GM18511 (cell line): ENCODE results near the gene TRIM7.

Source experiments
- ATAC-seq: cut with Tn5 transposase; IDR thresholded peaks from one replicate; pipeline ENCODE4 v1.9.1; 2021; ENCODE audit warnings: mild to moderate bottlenecking, moderate library complexity; ENCODE audit not compliant: unreplicated experiment

Gene TRIM7

DNA sequence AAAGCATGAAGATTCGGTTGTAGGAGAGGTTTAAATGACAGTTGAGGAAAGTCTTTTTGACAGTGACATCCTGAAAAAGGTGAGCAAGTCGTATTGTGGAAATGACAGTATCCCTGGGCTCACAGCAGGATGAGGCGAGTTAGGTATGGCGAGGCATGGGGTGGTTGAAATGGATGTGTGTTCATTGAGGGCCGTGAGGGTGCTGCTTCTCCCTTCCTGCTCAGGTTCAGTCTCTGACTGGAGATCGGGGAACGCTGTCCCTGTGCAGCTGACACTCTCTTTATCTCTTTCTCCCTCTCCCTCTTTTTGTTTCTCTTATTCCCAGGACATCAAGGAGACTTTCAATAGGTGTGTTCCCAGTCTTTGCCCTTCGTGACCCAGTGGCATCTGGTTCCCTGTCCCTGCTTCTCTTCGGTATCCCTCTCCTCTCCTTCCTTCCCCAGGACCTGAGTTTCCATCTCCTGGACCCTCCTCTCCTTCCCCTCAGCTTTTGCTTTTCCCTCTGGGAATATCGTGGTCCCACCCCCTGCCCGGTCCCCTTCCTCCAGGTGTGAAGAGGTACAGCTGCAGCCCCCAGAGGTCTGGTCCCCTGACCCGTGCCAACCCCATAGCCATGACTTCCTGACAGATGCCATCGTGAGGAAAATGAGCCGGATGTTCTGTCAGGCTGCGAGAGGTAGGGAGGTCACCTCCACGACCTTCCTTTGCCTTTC lies 28.2 kb upstream of the TRIM7 start:
- no peak for ATAC-seq

DNA sequence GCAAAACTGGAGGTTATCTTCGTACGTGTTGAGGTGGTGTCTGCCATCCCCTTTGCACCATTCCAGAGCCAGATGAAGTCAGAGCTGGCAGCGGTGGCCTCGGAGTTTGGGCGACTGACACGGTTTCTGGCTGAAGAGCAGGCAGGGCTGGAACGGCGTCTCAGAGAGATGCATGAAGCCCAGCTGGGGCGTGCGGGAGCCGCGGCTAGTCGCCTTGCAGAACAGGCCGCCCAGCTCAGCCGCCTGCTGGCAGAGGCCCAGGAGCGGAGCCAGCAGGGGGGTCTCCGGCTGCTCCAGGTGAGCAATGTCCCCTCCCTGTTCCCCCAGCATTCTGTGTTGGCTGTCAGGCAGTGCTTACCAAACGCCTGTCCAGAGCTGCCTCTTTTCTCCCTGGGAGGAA lies 27.6 kb upstream of the TRIM7 start:
- no peak for ATAC-seq

DNA sequence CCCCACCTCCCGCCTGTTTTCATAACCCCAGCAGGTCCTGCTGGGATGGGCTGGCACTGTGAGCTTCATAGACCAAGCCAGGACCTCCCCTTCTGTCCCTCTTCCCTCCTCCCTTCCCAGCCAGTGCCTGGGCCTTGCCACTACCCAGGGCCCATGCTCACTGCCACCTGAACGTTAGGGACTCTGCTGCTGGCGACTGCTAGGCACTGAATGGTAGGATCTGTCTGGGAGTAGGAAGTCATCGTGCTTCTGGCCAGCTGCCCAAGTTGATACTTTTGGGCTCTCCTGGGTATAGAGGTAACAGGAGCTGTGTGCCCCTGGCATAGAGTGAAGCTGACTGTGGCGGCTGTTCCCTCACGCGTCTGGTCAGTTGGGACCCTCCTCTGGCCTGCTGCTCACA lies 26.4 kb upstream of the TRIM7 start:
- no peak for ATAC-seq

DNA sequence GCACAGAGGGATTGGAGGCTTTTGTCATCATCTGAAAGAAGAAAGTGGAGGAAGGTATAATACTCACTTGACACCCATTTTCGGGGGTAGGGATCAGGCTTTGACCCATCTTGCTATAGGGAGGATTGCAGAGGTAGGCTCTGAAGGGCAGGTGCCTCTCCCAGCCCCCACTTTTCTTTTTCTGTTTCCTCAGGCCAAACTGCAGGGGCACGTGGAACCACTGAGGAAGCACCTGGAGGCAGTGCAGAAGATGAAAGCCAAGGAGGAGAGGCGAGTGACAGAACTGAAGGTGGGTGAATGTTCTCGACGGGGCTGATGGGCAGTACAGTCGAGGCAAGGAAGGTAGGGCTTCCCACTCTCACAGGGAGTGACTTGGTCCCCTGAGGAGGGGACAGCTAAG lies 25.6 kb upstream of the TRIM7 start:
- ATAC-seq, result no peak

DNA sequence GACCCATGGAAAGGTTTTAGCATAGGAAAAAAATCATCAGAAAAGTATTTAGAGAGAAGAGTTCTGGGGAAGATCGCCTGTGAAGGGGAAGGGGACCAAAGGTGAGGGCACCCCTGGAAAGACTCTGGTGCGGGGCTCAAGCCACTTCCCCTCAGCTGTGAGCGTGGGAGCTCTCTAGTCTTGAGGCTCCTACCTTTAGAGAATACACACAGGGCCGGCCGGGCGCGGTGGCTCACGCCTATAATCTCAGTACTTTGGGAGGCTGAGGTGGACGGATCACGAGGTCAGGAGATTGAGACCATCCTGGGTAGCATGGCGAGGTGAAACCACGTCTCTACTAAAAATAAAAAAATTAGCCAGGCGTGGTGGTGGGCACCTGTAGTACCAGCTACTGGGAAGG lies 25.0 kb upstream of the TRIM7 start:
- no peak for ATAC-seq

DNA sequence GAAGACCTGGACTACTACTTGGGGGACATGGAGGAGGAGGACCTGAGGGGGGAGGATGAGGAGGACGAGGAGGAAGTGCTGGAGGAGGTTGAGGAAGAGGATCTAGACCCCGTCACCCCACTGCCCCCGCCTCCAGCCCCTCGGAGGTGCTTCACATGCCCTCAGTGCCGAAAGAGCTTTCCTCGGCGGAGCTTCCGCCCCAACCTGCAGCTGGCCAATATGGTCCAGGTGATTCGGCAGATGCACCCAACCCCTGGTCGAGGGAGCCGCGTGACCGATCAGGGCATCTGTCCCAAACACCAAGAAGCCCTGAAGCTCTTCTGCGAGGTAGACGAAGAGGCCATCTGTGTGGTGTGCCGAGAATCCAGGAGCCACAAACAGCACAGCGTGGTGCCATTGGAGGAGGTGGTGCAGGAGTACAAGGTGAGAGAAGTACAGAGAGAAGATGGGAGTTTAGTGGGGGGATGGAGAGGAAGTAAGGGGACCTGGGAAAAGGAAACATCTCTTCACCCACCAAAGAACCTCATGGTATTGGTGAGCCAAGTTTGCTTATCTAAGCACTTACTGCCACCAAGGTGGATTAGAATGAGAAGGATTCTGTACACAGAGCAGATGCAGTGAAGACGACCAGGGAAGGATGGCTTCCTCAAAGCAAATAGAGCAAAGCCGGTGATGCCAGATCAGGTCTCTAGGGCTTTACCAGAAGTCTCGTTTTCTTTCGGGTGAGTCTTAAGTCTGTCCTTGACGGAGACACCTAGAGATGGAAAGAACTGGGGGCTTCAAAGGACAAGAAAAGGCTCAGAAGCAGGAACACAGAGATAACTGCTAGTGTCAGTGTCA lies 19.6 kb upstream of the TRIM7 start:
- no peak for ATAC-seq

DNA sequence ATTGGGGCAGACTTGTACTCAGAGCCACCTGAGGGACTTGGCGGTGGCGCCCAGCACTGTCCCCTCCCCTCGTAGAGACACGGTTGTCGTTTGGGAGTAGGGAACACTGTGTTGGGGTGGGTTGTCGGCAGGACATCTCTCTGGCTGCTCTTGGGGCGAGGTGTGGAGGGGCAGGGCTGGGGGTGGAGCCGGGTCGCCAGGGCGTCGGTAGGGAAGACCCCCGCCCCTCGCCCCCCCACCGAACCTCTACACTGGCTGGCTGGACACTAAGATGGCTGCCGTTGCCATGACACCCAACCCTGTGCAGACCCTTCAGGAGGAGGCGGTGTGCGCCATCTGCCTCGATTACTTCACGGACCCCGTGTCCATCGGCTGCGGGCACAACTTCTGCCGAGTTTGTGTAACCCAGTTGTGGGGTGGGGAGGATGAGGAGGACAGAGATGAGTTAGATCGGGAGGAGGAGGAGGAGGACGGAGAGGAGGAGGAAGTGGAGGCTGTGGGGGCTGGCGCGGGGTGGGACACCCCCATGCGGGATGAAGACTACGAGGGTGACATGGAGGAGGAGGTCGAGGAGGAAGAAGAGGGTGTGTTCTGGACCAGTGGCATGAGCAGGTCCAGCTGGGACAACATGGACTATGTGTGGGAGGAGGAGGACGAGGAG lies 18.9 kb upstream of the TRIM7 start:
- peak; percentile 5 for ATAC-seq

DNA sequence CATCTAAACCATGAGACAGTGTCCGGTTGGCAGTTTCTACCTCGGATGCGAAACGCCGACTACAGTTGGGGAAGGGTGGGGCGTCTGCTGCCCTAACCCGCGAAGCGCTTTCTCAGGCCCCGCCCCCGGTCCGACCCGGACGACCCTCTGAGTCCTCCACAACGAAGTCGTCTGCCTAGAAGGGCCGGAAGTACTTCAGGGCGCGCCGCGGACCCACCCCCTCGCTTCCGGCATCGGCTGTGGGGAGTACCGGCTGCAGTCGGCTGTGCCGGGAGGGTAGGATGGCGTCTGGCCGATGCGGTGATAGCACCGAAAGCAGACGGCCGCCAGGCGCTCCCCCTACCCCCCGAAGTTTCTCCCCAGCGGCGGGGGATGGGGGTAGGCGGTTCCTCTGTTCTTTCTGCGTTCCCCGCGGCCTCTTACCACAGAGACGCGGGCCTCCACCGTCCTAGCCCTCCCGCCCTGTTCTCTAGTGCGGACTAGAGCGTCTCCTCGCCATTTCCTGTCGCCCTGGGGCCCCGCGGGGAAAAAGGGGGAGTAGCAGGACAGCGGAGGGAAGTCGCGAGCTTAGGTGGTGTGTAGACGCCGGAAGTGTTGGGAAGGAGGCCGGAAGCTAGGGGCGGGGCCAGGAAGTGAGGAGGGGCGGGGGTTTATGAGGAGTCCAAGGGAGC lies 18.2 kb upstream of the TRIM7 start, which contains the start of gene TRIM41:
Gene TRIM41, plus strand, starts transcription at position 224 of the 671 bp plus-strand sequence. CDS start 719 bp downstream, outside the sequence.
- ATAC-seq, result peak; percentile 69

DNA sequence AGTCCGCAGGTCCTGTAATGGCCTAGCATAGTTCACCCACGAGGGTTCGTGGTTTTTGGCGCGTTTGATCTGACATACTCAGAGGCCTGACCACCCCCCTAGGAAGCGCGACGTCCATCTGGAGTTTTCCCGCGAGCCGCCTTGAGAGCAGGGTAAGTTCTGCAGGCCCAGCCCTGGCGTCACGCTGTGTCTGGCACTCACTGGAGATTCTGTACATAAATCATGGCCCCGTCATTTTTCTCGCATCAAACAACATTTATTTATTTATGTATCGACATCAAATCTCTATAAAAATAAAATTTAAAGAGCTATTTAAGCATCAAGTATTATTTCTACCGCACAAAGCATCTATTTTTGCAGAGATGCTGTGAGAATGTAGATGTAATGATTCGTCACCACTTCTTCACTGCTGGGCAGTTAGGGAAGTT lies 17.6 kb upstream of the TRIM7 start:
- peak; percentile 4 for ATAC-seq

DNA sequence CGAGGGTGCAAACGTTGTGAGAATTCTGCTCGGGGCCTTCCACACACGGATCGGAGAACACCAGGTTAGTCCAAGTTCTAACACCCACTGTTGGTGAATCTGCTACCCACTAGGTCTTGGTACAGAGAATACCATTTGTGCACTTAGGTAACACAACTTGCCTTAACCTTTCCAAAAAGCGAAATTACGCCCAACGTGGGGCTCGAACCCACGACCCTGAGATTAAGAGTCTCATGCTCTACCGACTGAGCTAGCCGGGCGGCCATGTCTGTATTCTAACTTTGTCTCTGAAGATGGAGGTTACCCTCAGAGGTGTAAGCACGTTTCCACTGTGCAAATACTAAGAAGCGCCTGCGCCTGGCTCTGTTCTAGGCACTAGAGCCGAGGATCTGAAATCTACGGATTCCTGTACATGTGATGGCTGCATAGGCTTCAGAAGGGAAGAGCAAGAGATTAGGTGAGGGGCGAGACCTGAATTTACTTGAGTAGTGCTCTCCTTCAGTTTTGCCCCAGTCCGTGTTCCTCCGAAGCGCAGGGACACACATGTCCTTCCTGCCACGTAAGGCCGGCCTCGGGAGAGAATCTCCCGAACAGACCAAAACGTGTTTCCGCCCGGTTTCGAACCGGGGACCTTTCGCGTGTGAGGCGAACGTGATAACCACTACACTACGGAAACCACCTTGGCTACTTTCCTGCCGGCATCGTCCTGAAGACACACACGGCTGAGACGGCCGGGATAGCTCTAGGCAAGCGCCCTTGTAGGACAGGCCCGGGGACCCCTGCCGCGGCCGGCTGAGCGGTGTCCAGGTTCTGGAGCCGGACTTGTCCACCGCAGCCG lies 17.0 kb upstream of the TRIM7 start:
- ATAC-seq, result peak; percentile 38

DNA sequence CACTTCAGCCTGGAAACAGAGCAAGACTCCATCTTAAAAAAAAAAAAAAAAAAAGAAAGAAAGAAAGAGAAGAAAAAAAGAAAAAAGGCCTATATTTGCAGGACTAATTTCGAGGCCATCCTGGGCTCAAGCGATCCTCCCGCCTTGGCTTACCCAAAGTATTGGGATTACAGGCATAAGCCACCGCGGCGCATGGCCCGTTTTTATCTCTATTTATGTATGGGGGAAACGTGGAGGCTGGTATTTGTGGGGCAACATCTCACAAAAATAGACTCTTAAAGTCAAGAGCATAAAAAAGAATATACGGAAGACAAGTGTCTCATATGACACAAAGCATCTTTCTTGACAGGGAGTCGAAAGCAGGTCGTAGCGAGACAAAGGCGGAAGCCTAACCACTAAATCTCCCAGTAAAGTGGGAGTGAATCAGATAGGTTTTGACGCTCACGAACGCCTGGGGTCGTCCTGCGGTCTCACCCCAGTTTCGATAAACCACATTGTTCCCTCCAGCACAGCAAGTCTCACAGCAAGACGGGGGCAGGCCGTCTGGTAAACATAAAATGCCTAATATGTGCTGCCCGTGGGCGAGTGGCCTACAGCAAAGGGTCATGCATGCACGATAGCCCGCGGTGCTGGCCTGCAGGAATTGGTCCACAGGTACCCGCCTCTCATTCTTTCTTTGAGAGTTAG lies 16.3 kb upstream of the TRIM7 start:
- ATAC-seq, result no peak

DNA sequence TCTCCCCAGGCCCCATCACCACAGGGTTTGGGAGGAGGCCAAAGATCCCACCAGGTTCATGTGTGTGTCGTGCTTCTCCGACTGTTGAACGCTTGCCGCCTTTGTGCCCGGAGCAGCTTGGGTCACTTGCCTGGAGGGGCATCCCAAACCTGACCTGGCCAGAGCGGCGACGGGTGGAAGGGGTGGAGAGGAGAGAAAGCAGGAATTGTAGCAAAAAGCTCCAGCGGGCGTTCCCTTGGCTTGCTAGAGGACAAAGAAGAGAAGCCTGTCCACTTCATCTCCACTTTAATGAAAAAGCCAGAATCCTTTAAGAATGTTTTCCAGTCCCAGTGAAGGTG lies 15.2 kb upstream of the TRIM7 start:
- no peak for ATAC-seq

DNA sequence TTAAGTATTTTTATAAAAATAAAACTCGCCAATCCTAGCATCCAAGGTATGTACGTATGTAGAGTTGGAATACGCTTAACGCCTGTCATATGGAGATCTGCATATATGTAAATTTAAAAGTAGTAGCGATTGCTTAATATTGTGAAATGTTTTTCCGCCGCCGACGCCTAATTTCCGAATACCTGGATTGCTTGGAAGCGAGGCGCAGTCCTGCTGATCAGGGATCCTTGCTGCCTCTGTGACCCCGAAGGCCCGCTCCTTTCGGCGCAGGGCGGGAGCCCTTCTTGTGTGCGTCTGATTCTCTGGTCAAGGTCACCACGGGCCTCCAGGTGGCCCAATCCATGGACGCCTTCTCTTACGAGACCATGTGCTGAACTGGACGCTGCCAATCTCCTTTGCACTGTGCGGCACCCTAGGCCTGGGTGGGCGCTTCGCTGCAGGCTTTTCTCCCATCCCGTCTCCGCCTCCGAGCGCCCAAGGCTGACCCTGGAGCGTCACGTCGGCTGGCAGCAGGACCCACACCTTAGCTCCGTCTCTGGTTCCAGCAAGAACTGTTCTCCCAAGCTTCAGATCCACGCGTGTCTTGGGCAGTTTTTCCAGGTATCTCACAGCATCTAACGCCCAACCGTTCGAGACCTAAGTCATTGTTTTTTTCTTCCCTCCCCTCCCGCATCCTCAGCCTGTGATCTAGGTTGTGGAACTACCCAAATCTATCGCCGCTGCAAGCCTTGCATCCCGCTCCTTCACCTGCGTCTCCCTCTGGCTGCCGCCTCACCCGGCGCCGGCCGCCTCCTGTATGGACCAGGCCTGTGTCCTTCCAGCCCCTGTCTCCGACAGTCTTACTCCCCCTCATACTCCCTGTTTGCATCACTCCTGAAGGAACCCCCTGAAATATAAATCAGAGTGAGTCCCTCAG lies 14.5 kb upstream of the TRIM7 start:
- ATAC-seq, result no peak

DNA sequence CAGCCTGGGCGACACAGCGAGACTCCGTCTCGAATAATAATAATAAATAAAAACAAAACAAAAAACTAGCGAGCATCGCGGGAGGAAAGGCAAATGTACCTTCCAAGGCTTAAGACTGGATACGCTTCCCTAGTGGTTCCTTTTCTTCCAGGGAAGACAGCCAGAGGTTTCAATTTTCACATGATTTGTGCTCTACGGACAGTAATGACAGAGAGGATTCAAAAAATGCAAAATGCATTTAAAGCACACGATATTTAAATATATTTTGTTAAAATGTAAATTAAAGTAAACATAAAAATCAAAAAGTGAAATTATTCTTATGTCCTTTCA lies 13.8 kb upstream of the TRIM7 start:
- no peak for ATAC-seq

DNA sequence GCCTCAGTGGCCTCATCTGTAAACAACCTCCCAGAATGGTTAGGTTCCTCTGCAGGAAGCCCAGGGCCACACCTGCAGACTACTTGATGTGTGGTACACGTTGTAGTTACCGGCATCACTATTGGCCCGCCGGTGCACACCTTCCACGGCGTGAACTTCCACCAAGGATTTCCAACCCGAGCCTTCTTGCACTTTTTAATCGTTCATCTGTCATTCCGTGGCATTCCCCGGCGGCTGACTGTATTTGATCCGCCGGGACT lies 12.7 kb upstream of the TRIM7 start:
- ATAC-seq, result peak; percentile 14

DNA sequence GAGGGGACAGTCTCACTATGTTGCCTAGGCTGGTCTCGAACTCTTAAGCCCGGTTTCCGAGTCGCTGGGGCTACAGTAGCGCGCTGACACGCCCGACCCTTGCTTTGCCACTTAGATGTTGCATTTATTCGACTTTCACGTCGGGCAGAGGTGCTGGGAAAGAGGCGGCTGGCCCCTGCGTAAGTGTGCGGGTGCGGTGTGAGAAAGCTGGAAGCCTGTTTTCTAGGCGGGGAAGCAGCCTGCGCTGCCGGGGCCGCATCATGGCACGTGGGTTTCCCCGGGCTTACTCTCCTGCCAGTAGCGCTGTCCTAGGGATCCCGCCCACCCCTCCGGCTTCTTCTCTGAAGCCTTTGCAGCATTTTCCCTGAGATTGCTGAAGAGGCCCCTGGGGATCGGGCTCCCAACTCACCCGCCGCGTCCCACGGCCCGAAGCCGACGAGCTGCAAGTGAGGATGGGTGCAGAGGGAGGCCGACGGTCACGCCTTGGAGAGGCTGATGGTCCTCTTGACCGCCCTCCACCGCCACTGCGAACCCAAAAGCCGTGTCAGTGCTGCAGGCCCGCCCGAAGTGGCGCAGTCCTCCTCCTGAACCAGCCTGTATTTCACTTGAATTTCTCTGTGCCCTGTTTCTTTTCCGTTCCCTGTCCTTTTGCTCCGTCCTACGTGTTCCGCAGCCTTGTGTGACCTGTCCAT lies 12.3 kb upstream of the TRIM7 start:
- ATAC-seq, result peak; percentile 36

DNA sequence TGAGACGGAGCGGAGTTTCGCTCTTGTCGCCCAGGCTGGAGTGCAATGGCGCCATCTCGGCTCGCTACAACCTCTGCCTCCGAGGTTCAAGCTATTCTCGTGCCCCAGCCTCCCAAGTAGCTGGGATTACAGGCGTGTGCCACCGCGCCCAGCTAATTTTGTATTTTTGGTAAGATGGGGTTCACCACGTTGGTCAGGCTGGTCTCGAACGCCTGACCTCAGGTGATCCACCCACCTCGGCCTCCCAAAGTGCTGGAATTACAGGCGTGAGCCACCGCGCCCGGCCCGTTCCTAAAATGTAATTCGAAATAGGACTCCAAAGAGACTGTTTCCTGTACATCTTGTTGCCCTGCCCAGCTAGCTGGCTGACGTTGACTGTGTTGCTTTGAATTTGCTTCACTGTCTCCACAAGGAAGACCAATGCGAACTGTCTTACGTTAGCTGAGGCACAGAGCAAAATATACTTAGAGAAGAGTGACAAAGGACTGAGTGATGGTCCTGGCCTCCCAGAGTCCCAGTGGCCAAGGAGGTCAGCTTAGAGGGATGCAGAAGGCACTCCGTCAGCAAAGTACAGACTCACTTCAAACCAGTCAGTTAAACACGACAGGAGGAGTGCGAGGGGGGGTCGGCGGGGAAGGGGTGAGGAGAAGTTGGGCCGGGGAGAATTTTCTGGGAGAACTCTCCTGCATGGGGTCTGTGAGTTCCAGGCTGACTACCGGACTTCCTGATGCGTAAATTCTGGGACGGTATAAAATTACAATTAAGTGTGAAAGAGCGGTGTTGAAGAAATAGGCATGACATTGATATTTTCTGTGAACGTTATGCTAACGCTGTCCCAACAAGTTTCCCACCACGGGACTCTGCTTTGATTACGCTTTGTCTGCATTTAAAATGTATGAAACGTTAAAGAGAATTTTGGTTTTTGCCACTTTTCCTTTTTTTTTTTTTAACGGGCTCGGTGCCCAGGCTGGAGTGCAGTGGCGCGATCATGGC lies 11.3 kb upstream of the TRIM7 start:
- ATAC-seq, result no peak
